Uterus (tissue), 2 donors: ENCODE results near the gene NCOA1.

Experiments used
- CTCF ChIP-seq, 4 experiments: fragments of 200-600 bp in 2 of 4; fragments of 450-650 bp in 2 of 4; sonication (generic) in 2 of 4; IDR thresholded peaks; one replicate each; pipeline ENCODE4 v1.5.1; 2016 to 2019; ENCODE audit warnings: antibody characterized with exemption in 4 of 4, mild to moderate bottlenecking in 2 of 4, moderate library complexity in 1 of 4
- POLR2A ChIP-seq, 2 donors: fragments of 450-650 bp; IDR thresholded peaks; one replicate each; pipeline ENCODE4 v1.6.1; 2016; ENCODE audit warnings: antibody characterized with exemption in 2 of 2, mild to moderate bottlenecking in 1 of 2, moderate library complexity in 1 of 2

GRCh38 chr2:24762518-24762917 is 271.5 kb downstream of the NCOA1 start:
- TF ChIP-seq CTCF (IDR thresholded peaks at IDR 0.05) (no peak), POLR2A (IDR thresholded peaks at IDR 0.05) (no peak)
